Measurements from ENCODE around the gene TBX1.

TBX1 gene

DNA sequence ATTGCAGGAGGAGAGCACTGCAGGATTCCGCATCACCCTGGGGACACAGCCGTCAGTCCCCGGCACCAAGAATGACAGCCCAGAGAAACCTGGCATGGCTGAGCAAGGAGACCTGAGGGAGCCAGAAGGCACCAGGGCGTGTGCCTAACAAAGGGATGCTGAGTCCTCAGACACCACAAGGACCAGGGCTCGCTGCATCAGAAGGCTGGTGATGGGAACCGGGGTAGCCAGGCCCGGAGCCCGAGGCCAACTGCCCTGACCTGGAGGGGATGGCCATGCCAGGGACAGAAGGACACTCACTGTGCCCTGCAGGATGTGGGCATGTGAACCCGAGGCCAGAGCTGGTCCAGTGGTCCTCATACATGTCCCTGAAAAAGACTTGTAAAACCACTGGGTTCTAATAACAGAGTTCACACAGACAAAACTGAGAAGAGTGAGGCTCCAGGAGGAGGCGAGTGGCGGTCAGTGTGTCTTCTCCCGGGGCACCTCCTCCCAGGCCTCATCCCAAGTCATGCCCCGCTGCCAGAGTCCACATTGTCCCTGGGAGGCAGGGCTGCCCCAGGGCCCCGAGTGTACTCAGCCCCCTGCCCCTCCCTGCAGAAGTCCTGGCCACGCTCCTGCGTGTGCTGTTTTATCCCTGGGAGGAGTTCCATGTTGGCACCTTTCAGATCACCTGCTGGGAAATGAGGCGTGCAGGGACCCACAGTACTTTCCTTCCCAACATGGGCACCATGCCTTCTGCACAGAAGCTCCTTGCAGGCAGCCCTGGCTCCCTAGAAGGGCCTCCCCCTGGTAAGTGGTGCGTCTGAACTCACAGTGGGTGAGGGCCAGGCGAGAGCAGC is 42.5 kb downstream of the TBX1 start:
- DNase-seq (ENCODE audit: low spot score) = no peak
- TF ChIP-seq, protein P1, sequence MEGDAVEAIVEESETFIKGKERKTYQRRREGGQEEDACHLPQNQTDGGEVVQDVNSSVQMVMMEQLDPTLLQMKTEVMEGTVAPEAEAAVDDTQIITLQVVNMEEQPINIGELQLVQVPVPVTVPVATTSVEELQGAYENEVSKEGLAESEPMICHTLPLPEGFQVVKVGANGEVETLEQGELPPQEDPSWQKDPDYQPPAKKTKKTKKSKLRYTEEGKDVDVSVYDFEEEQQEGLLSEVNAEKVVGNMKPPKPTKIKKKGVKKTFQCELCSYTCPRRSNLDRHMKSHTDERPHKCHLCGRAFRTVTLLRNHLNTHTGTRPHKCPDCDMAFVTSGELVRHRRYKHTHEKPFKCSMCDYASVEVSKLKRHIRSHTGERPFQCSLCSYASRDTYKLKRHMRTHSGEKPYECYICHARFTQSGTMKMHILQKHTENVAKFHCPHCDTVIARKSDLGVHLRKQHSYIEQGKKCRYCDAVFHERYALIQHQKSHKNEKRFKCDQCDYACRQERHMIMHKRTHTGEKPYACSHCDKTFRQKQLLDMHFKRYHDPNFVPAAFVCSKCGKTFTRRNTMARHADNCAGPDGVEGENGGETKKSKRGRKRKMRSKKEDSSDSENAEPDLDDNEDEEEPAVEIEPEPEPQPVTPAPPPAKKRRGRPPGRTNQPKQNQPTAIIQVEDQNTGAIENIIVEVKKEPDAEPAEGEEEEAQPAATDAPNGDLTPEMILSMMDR (IDR thresholded peaks at IDR 0.05; ENCODE audit: extremely low read depth, insufficient read depth, missing control alignments) = no peak
- in situ Hi-C loops (cut with MboI; ENCODE audit: low pct_unique_long_range_greater_than_20kb, low sequenced_read_pairs, unreplicated experiment) = loop anchor here (10.0 kb wide), 1 partner anchor 92 kb away; no protein-coding TSS in a partner anchor

DNA sequence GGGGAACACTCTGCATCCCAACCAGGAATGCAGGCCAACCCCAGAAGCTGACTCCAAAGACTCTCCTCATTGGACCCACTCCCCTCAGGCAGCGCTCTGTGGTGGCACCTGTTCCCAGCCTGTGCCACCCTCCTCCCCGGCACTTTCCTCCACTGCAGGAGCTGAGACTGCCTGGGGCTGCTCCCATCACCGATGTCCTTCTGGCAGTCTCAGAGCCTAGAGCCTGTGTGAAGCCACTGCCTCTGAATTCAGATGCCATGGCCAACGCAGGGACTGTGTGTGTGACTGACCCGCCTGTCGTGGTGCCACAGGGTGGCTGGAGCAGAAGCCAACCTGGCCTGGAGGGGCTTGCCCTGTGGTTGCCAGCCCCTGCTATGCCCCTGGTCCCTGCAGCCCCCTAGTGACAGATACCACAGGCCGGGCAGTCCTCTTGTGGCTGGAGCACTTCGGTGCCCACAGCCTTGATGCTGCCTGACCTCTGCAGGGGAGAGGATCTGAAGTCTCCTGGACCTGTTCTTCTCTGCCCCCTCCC is 43.2 kb downstream of the TBX1 start:
- in situ Hi-C loops (cut with MboI; ENCODE audit: low pct_unique_long_range_greater_than_20kb, low sequenced_read_pairs, unreplicated experiment) = loop anchor here (10.0 kb wide), 1 partner anchor 91 kb away; no protein-coding TSS in a partner anchor
- DNase-seq (ENCODE audit: low spot score) = no peak
- TF ChIP-seq, protein P1 (IDR thresholded peaks at IDR 0.05; ENCODE audit: extremely low read depth, insufficient read depth, missing control alignments) = no peak

DNA sequence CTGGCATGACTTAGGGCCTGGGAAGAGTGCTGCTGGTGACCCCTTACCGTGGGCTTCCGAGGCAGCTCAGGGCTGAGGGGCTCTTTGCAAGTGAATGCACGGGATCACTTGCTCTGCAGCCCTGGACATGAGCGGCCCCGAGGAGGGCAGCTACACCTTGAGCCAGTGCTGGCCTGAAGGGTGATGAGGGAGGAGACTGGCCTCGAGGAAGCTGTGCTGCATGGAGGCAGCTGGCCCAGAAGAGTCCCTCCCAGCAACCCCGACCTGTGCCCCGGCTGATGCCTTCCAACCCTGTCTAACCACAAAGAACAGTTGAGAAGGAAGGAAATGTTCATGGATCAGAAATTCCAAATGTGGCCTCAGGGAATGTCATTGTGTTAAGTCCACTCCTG is 45.2 kb downstream of the TBX1 start:
- TF ChIP-seq, protein P1 (IDR thresholded peaks at IDR 0.05; ENCODE audit: extremely low read depth, insufficient read depth, missing control alignments) = no peak
- in situ Hi-C loops (cut with MboI; ENCODE audit: low pct_unique_long_range_greater_than_20kb, low sequenced_read_pairs, unreplicated experiment) = loop anchor here (10.0 kb wide), 1 partner anchor 89 kb away; no protein-coding TSS in a partner anchor

DNA sequence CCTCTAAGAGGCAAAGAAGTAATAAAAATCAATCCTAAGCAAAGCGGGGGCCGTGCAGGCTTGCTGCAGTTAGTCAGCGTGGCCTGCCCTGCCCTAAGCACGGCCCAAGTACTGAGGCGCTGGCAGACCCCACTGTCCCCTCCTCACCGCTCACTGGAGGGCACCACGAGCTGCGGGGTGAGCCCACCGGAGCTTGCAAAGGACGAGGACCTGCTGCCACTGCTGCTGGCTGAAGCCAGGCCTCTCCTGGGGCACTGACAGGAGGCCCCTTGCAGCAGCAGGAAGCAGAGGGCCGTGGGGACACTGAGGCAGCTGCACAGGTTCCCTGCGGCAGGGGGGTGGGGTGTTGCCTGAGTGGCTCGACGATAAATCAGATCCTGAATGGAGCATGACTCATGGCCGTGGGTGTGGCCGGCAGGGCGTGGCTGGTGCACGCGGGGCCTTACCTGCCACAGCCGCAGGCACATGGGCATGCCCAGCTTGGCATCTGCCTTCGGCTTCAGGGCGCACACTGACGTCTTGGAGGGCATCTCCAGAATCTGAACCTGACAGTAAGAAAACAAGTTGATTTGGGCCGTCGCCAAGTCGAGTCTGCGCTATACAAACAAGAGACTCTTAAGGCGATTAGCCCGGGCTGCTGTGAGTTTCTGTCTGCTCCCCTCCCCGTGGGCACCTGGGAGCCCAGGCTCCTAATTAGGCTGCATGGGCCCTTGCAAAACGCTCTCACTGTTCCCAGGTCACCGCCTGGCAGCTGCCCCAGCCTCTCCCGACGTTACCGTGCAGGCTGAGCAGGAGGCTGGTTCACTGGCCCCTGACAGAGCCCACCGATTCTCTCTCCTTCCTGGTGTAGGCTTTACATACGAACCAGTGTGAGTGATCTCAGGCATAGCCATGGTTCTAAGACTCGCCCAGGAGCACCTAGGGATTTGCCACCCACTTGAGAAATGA is 45.9 kb downstream of the TBX1 start:
- no peak for DNase-seq (ENCODE audit: low spot score)
- TF ChIP-seq, protein P1 (IDR thresholded peaks at IDR 0.05; ENCODE audit: extremely low read depth, insufficient read depth, missing control alignments) = no peak
- in situ Hi-C loops (cut with MboI; ENCODE audit: low pct_unique_long_range_greater_than_20kb, low sequenced_read_pairs, unreplicated experiment) = loop anchor here (10.0 kb wide), 1 partner anchor 88 kb away; no protein-coding TSS in a partner anchor

More for the DNA sequence above, 45.2 kb downstream of the TBX1 start:
- DNase-seq (ENCODE audit: low spot score) = no peak

DNA sequence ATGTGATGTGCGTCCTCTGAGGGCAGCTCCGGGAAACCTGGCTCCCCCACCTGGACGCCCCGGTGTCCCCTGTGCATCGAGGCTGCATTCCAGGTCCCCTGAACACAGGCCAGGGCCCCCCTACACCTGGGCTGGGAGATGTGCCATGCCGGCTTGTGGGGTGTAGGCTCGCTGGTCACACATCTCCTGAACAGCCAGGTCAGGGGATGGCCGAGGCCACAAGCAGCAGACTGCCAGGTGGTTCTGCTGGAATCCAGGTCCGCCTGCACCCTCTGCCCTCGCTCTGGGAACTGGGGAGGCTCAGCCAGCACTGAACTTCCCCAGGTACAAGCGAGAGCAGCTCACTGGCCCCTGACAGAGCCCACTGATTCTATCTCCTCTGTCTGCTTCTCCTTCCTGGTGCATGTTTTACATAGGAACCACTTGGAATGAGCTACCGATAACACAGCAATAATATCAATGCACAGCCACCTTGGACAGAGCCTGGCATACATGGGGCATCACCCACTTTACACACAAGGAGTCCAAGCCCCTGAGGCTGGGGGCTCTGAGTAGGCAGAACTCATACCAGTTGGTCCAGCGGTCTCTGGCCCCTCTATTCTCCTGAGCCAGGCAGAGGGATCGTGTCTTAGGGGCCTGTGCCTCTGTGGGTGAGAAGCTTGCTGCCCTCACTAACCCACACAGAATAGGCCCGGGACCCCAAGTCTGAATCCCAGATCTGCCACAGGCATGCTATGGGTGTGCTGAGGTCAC is 46.8 kb downstream of the TBX1 start:
- no peak for DNase-seq (ENCODE audit: low spot score)
- in situ Hi-C loops (cut with MboI; ENCODE audit: low pct_unique_long_range_greater_than_20kb, low sequenced_read_pairs, unreplicated experiment) = loop anchor here (10.0 kb wide), 1 partner anchor 87 kb away; no protein-coding TSS in a partner anchor
- TF ChIP-seq, protein P1 (IDR thresholded peaks at IDR 0.05; ENCODE audit: extremely low read depth, insufficient read depth, missing control alignments) = no peak

All from GM13977 (cell line).